H9 (cell line): ENCODE measurements around the gene NFRKB. TPM values are rescaled to one million over a fixed set of nuclear protein-coding genes. Genes with fewer than 3 reads are reported as not detected.

ENCODE experiments used
- DNase-seq: peaks from one replicate; pipeline ENCODE4 v3.0.0-alpha.2; 2017
- H2AFZ ChIP-seq: one replicate; pipeline ENCODE4 v1.6.1; 2013; ENCODE audit warnings: mild to moderate bottlenecking, low read length, control low read depth, moderate library complexity
- H2AK5ac ChIP-seq: 2 replicates; pipeline ENCODE4 v1.6.1; 2013; ENCODE audit warnings: low read length, control low read depth, mixed read lengths; ENCODE audit not compliant: insufficient read length
- H2BK120ac ChIP-seq: one replicate; pipeline ENCODE4 v1.6.1; 2013; ENCODE audit warnings: low read depth, mild to moderate bottlenecking, low read length, control low read depth, inconsistent platforms; ENCODE audit not compliant: poor library complexity, severe bottlenecking
- H2BK12ac ChIP-seq: 2 replicates; pipeline ENCODE4 v1.6.1; 2013; ENCODE audit warnings: low read length, control low read depth, mixed read lengths, low read depth; ENCODE audit not compliant: insufficient read length
- H2BK15ac ChIP-seq: 2 replicates; pipeline ENCODE4 v1.6.1; 2013; ENCODE audit warnings: low read depth, low read length, control low read depth
- H2BK20ac ChIP-seq: one replicate; pipeline ENCODE4 v1.6.1; 2013; ENCODE audit warnings: low read depth, mild to moderate bottlenecking, low read length, control low read depth, inconsistent platforms; ENCODE audit not compliant: poor library complexity, severe bottlenecking
- H2BK5ac ChIP-seq: 2 replicates; pipeline ENCODE4 v1.6.1; 2013; ENCODE audit warnings: low read length, control low read depth, mixed read lengths; ENCODE audit not compliant: insufficient read length
- H3K14ac ChIP-seq: 2 replicates; pipeline ENCODE4 v1.6.1; 2013; ENCODE audit warnings: low read length, control low read depth; ENCODE audit not compliant: insufficient read depth
- H3K18ac ChIP-seq: 2 replicates; pipeline ENCODE4 v1.6.1; 2013; ENCODE audit warnings: low read depth, mild to moderate bottlenecking, mixed read lengths, low read length, control low read depth; ENCODE audit not compliant: insufficient read length
- H3K23ac ChIP-seq: 2 replicates; pipeline ENCODE4 v1.6.1; 2013; ENCODE audit warnings: low read length, control low read depth, mixed read lengths, low read depth; ENCODE audit not compliant: insufficient read length
- H3K23me2 ChIP-seq: 2 replicates; pipeline ENCODE4 v1.6.1; 2013; ENCODE audit warnings: low read depth, mild to moderate bottlenecking, mixed read lengths, low read length, control low read depth; ENCODE audit not compliant: insufficient read length, poor library complexity, severe bottlenecking
- H3K27ac ChIP-seq: 2 replicates; pipeline ENCODE4 v1.5.1; 2013; ENCODE audit warnings: low read length, control low read depth, mixed read lengths, low read depth; ENCODE audit not compliant: insufficient read length
- H3K27me3 ChIP-seq: 2 replicates; pipeline ENCODE4 v1.6.1; 2013; ENCODE audit warnings: low read length, control low read depth, inconsistent platforms; ENCODE audit not compliant: insufficient read depth
- H3K4ac ChIP-seq: 2 replicates; pipeline ENCODE4 v1.6.1; 2013; ENCODE audit warnings: low read depth, mild to moderate bottlenecking, control low read depth, inconsistent platforms, low read length, moderate library complexity
- H3K4me1 ChIP-seq: 2 replicates; pipeline ENCODE4 v1.6.1; 2013; ENCODE audit warnings: low read length, control low read depth, inconsistent platforms; ENCODE audit not compliant: insufficient read depth
- H3K4me2 ChIP-seq: 2 replicates; pipeline ENCODE4 v1.6.1; 2013; ENCODE audit warnings: low read length, control low read depth, mixed read lengths; ENCODE audit not compliant: insufficient read length, insufficient read depth
- H3K56ac ChIP-seq: 2 replicates; pipeline ENCODE4 v1.6.1; 2013; ENCODE audit warnings: low read depth, mild to moderate bottlenecking, mixed read lengths, low read length, control low read depth; ENCODE audit not compliant: insufficient read length
- H3K79me1 ChIP-seq: 2 replicates; pipeline ENCODE4 v1.6.1; 2013; ENCODE audit warnings: low read depth, mild to moderate bottlenecking, moderate library complexity, low read length, control low read depth, inconsistent platforms; ENCODE audit not compliant: insufficient read depth, poor library complexity, severe bottlenecking
- H3K79me2 ChIP-seq: 2 replicates; pipeline ENCODE4 v1.6.1; 2013; ENCODE audit warnings: low read length, control low read depth, inconsistent platforms; ENCODE audit not compliant: insufficient read depth
- H3K9ac ChIP-seq: 2 replicates; pipeline ENCODE4 v1.6.1; 2013; ENCODE audit warnings: low read length, control low read depth, mixed read lengths; ENCODE audit not compliant: insufficient read length; ENCODE audit errors: extremely low read depth
- H3K9me3 ChIP-seq: one replicate; pipeline ENCODE4 v1.6.1; 2013; ENCODE audit warnings: low read depth, low read length, inconsistent platforms; ENCODE audit not compliant: control insufficient read depth
- H3T11ph ChIP-seq: one replicate; pipeline ENCODE4 v1.6.1; 2013; ENCODE audit warnings: mild to moderate bottlenecking, low read length, control low read depth, inconsistent platforms
- H4K20me1 ChIP-seq: one replicate; pipeline ENCODE4 v1.6.1; 2013; ENCODE audit not compliant: control insufficient read depth, insufficient read length, insufficient read depth
- H4K5ac ChIP-seq: 2 replicates; pipeline ENCODE4 v1.6.1; 2013; ENCODE audit warnings: low read depth, mild to moderate bottlenecking, mixed read lengths, low read length, control low read depth; ENCODE audit not compliant: insufficient read length
- H4K8ac ChIP-seq: replicated peaks from 2 replicates; pipeline ENCODE4 v1.6.1; 2013; ENCODE audit warnings: low read length, control low read depth, mixed read lengths, low read depth; ENCODE audit not compliant: insufficient read length
- H4K91ac ChIP-seq: 2 replicates; pipeline ENCODE4 v1.6.1; 2013; ENCODE audit warnings: low read depth, mild to moderate bottlenecking, moderate library complexity, mixed read lengths, low read length, control low read depth; ENCODE audit not compliant: insufficient read length
- H3K27ac Mint-ChIP-seq, 3 experiments: 2 replicates in 2 of 3; 3 replicates in 1 of 3; pipeline ENCODE4 v1.8.0; 2020 to 2021; ENCODE audit warnings: mixed read lengths in 3 of 3, mild to moderate bottlenecking in 1 of 3, moderate library complexity in 1 of 3
- H3K27me3 Mint-ChIP-seq: 2 replicates; pipeline ENCODE4 v1.8.0; 2021; ENCODE audit warnings: low read depth, mild to moderate bottlenecking, moderate library complexity, mixed read lengths
- H3K36me3 Mint-ChIP-seq, 3 experiments: 2 replicates in 2 of 3; 3 replicates in 1 of 3; pipeline ENCODE4 v1.8.0; 2020 to 2021; ENCODE audit warnings: low read depth in 3 of 3, mixed read lengths in 3 of 3; ENCODE audit not compliant: insufficient read depth in 1 of 3
- H3K4me1 Mint-ChIP-seq, 2 experiments: 2 replicates each; pipeline ENCODE4 v1.8.0; 2020; ENCODE audit warnings: mixed read lengths in 2 of 2
- H3K4me3 Mint-ChIP-seq, 2 experiments: 2 replicates in 1 of 2; 3 replicates in 1 of 2; pipeline ENCODE4 v1.8.0; 2020 to 2021; ENCODE audit warnings: mild to moderate bottlenecking in 2 of 2, mixed read lengths in 2 of 2, moderate library complexity in 1 of 2
- H3K9me3 Mint-ChIP-seq, 2 experiments: 2 replicates in 1 of 2; 3 replicates in 1 of 2; pipeline ENCODE4 v1.8.0; 2020; ENCODE audit warnings: mild to moderate bottlenecking in 2 of 2, mixed read lengths in 2 of 2, moderate library complexity in 1 of 2
- CTCF ChIP-seq: fragments of 200-600 bp; sonication (generic); conservative IDR thresholded peaks from 3 replicates; pipeline ENCODE4 v1.8.0; 2021; ENCODE audit warnings: antibody characterized with exemption, mild to moderate bottlenecking
- WGBS: extraction: QIAGEN DNeasy Blood & Tissue Kit; methylation state at CpG from one replicate; pipeline ENCODE4 v1.1.7; 2013; ENCODE audit warnings: missing lambda C conversion rate, low lambda C conversion rate, mixed read lengths; ENCODE audit not compliant: insufficient read length; ENCODE audit errors: extremely low coverage; 5-methylcytosine and 5-hydroxymethylcytosine counted together
- total RNA-seq: library from RNA; stranded (reverse); gene quantifications from 2 replicates; pipeline ENCODE4 v1.2.1, GENCODE V29; 2021

NFRKB gene
- total RNA-seq, 1 experiment from 2014 or later, result 41.0 TPM

DNA sequence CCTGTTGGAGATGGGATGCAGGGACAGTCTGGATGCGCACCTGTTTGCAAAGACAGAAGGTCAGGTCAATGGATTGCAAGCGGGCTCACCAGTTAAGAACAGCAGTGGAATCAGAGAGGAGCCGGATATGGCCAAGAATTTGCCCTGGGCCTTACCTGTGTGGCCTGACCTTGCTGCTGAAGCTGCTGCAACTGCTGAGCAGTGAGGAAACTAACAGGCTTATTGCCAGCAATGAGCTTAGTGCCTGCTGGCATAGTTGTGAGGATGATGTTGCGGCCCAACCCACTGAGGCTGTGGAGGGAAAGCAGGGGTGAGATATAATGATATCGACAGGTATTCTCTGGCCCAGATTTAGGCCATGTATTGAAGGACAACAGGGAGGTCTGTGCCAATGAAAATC lies 30.6 kb downstream of the NFRKB start:
- Histone ChIP-seq H3K4ac (no peak overlapping the region), H2BK20ac (no peak overlapping the region), H2AFZ (no peak overlapping the region), H4K8ac (no peak overlapping the region), H3K9me3 (no peaks in the 10 kb centered on the region), H3T11ph (no peak overlapping the region), H3K79me2 (no peaks in the 10 kb centered on the region), H3K18ac (no peak overlapping the region), H4K91ac (no peak overlapping the region), H3K23ac (no peak overlapping the region), H3K4me1 (peaks cover 2% of the 10 kb centered on the region; the same call in 1 of the 2 replicates), H2BK12ac (no peak overlapping the region), H3K23me2 (no peaks in the 10 kb centered on the region), H2BK15ac (no peak overlapping the region), H4K5ac (no peak overlapping the region), H4K20me1 (no peaks in the 10 kb centered on the region), H3K56ac (no peak overlapping the region), H3K27me3 (no peaks in the 10 kb centered on the region), H2BK5ac (no peak overlapping the region), H2BK120ac (no peak overlapping the region), H3K4me2 (no peak overlapping the region), H3K9ac (no peak overlapping the region), H3K27ac (no peak overlapping the region), H2AK5ac (no peak overlapping the region), H3K79me1 (no peaks in the 10 kb centered on the region), H3K14ac (no peak overlapping the region)
- no peak for TF ChIP-seq CTCF
- Mint-ChIP-seq H3K27ac (peak overlapping the region in 1 of 3 experiments; percentile 70; a peak in 1 of 7 replicates), H3K27me3 (no peaks in the 10 kb centered on the region), H3K4me3 (no peak overlapping the region), H3K4me1 (peaks cover 11% of the 10 kb centered on the region in 2 experiments), H3K36me3 (peaks cover 53 to 90% (median 86%) of the 10 kb centered on the region in 3 experiments), H3K9me3 (no peaks in the 10 kb centered on the region)
- no CpG with 5 or more reads among the region's 5 CpGs for WGBS
- DNase-seq, result no peak
